ENCODE measurements around the gene ANKS1A. TPM values are rescaled to one million over a fixed set of nuclear protein-coding genes. Genes with fewer than 3 reads are reported as not detected.
"Not testable (repeated sequence)": the region's sequence is repeated elsewhere in the genome, so short reads cannot be mapped to it uniquely, and the experiment has no call there.

ANKS1A gene
- total RNA-seq, 1 donor from 2014 or later = 17.2 TPM

- peaks cover 2% of the 10 kb centered on the region for H3K36me3 Mint-ChIP-seq (ENCODE audit: low read depth)
- no peaks in the 10 kb centered on the region for H3K9me3 Mint-ChIP-seq (ENCODE audit: low read depth)
- H3K4me1 Mint-ChIP-seq (ENCODE audit: low read depth) = peaks cover 81% of the 10 kb centered on the region
- H3K4me3 Mint-ChIP-seq (ENCODE audit: unreplicated experiment) = no peak overlapping the region
- DNase-seq (ENCODE audit: low spot score) = no peak
- TF ChIP-seq CTCF (IDR thresholded peaks at IDR 0.05) = no peak
- H3K27ac Mint-ChIP-seq (ENCODE audit: unreplicated experiment) = no peak overlapping the region
- H3K27me3 Mint-ChIP-seq (ENCODE audit: low read depth) = no peaks in the 10 kb centered on the region
These were observed 204.7 kb downstream of the ANKS1A start for GRCh38 chr6:35093783-35094182.

GRCh38 chr6:35094183-35094582, 205.1 kb downstream of the ANKS1A start:
- Mint-ChIP-seq H3K4me3 (ENCODE audit: unreplicated experiment) (no peak overlapping the region), H3K4me1 (ENCODE audit: low read depth) (peaks cover 77% of the 10 kb centered on the region), H3K27me3 (ENCODE audit: low read depth) (no peaks in the 10 kb centered on the region), H3K9me3 (ENCODE audit: low read depth) (no peaks in the 10 kb centered on the region), H3K36me3 (ENCODE audit: low read depth) (peaks cover 2% of the 10 kb centered on the region), H3K27ac (ENCODE audit: unreplicated experiment) (peak overlapping the region; percentile 12)
- TF ChIP-seq CTCF (IDR thresholded peaks at IDR 0.05) = no peak
- DNase-seq (ENCODE audit: low spot score) = no peak

GRCh38 chr6:35096129-35096862, 207.2 kb downstream of the ANKS1A start:
- Mint-ChIP-seq H3K27ac (ENCODE audit: unreplicated experiment) (peak overlapping the region; percentile 88), H3K9me3 (ENCODE audit: low read depth) (no peaks in the 10 kb centered on the region), H3K27me3 (ENCODE audit: low read depth) (no peaks in the 10 kb centered on the region), H3K4me3 (ENCODE audit: unreplicated experiment) (no peak overlapping the region), H3K4me1 (ENCODE audit: low read depth) (peaks cover 56% of the 10 kb centered on the region), H3K36me3 (ENCODE audit: low read depth) (no peaks in the 10 kb centered on the region)
- TF ChIP-seq CTCF (IDR thresholded peaks at IDR 0.05) = no peak
- no peak for DNase-seq (ENCODE audit: low spot score)

- DNase-seq (ENCODE audit: low spot score) = no peak
- Mint-ChIP-seq H3K27me3 (ENCODE audit: low read depth) (no peaks in the 10 kb centered on the region), H3K27ac (ENCODE audit: unreplicated experiment) (no peak overlapping the region), H3K36me3 (ENCODE audit: low read depth) (no peaks in the 10 kb centered on the region), H3K4me3 (ENCODE audit: unreplicated experiment) (no peak overlapping the region), H3K9me3 (ENCODE audit: low read depth) (no peaks in the 10 kb centered on the region), H3K4me1 (ENCODE audit: low read depth) (peaks cover 30% of the 10 kb centered on the region)
- no peak for TF ChIP-seq CTCF (IDR thresholded peaks at IDR 0.05)
These were observed 210.1 kb downstream of the ANKS1A start for GRCh38 chr6:35099116-35099515.

GRCh38 chr6:35105078-35105477, 216.0 kb downstream of the ANKS1A start:
- H3K27ac Mint-ChIP-seq (ENCODE audit: unreplicated experiment) = no peak overlapping the region
- no peak for TF ChIP-seq CTCF (IDR thresholded peaks at IDR 0.05)
- no peak overlapping the region for H3K4me3 Mint-ChIP-seq (ENCODE audit: unreplicated experiment)
- H3K36me3 Mint-ChIP-seq (ENCODE audit: low read depth) = peaks cover 7% of the 10 kb centered on the region
- H3K27me3 Mint-ChIP-seq (ENCODE audit: low read depth) = no peaks in the 10 kb centered on the region
- no peak for DNase-seq (ENCODE audit: low spot score)
- H3K4me1 Mint-ChIP-seq (ENCODE audit: low read depth) = no peaks in the 10 kb centered on the region
- peaks cover 14% of the 10 kb centered on the region for H3K9me3 Mint-ChIP-seq (ENCODE audit: low read depth)

- not testable (repeated sequence) for H3K4me3 Mint-ChIP-seq (ENCODE audit: unreplicated experiment); H3K27me3 Mint-ChIP-seq (ENCODE audit: low read depth); H3K27ac Mint-ChIP-seq (ENCODE audit: unreplicated experiment); DNase-seq (ENCODE audit: low spot score); H3K36me3 Mint-ChIP-seq (ENCODE audit: low read depth); H3K4me1 Mint-ChIP-seq (ENCODE audit: low read depth)
- H3K9me3 Mint-ChIP-seq (ENCODE audit: low read depth) = peaks cover 15% of the 10 kb centered on the region
These were observed 217.0 kb downstream of the ANKS1A start for GRCh38 chr6:35106061-35106460.

GRCh38 chr6:35107208-35107607, 218.2 kb downstream of the ANKS1A start:
- not testable (repeated sequence) for DNase-seq (ENCODE audit: low spot score); H3K36me3 Mint-ChIP-seq (ENCODE audit: low read depth); H3K27ac Mint-ChIP-seq (ENCODE audit: unreplicated experiment); H3K4me3 Mint-ChIP-seq (ENCODE audit: unreplicated experiment); H3K27me3 Mint-ChIP-seq (ENCODE audit: low read depth); H3K4me1 Mint-ChIP-seq (ENCODE audit: low read depth)
- H3K9me3 Mint-ChIP-seq (ENCODE audit: low read depth) = peaks cover 25% of the 10 kb centered on the region

GRCh38 chr6:35107761-35108160, 218.7 kb downstream of the ANKS1A start:
- peaks cover 26% of the 10 kb centered on the region for H3K9me3 Mint-ChIP-seq (ENCODE audit: low read depth)
- H3K27me3 Mint-ChIP-seq (ENCODE audit: low read depth); H3K27ac Mint-ChIP-seq (ENCODE audit: unreplicated experiment); H3K36me3 Mint-ChIP-seq (ENCODE audit: low read depth); DNase-seq (ENCODE audit: low spot score); H3K4me1 Mint-ChIP-seq (ENCODE audit: low read depth); H3K4me3 Mint-ChIP-seq (ENCODE audit: unreplicated experiment): not testable (repeated sequence)

Data from chondrocyte (in vitro differentiated cells).